H1 (cell line): Measurements from ENCODE around the gene DYNC1LI1.

Experiments used
- ATF3 ChIP-seq: IDR thresholded peaks from 2 replicates; pipeline ENCODE4 v1.6.1; 2011; ENCODE audit warnings: low read depth, mild to moderate bottlenecking, low read length; ENCODE audit not compliant: insufficient read depth
- CREB1 ChIP-seq: IDR thresholded peaks from 2 replicates; pipeline ENCODE4 v1.6.1; 2012; ENCODE audit warnings: inconsistent platforms
- CTCF ChIP-seq, 3 experiments: IDR thresholded peaks; 1 replicate in 2 of 3; 2 replicates in 1 of 3; pipeline versions ENCODE4 v1.5.1 to v1.6.1; 2011; ENCODE audit warnings: low read length in 3 of 3, mild to moderate bottlenecking in 3 of 3, inconsistent platforms in 2 of 3, low read depth in 1 of 3, moderate library complexity in 1 of 3; ENCODE audit not compliant: insufficient read depth in 1 of 3; ENCODE audit errors: control extremely low read depth in 1 of 3
- EZH2 ChIP-seq: fragments of 200-600 bp; sonication (generic); IDR thresholded peaks from 2 replicates; pipeline ENCODE4 v1.7.1; 2012; ENCODE audit warnings: low read depth, mild to moderate bottlenecking, moderate library complexity, low read length, inconsistent platforms; ENCODE audit not compliant: severe bottlenecking
- GABPA ChIP-seq: IDR thresholded peaks from 2 replicates; pipeline ENCODE4 v1.6.1; 2011; ENCODE audit warnings: mild to moderate bottlenecking, low read length, moderate library complexity, borderline replicate concordance; ENCODE audit not compliant: insufficient read depth
- JUND ChIP-seq: IDR thresholded peaks from 2 replicates; pipeline ENCODE4 v1.6.1; 2011; ENCODE audit warnings: mild to moderate bottlenecking, improper control_type of control experiment, low read length
- POLR2A ChIP-seq, 2 experiments: IDR thresholded peaks; 1 replicate in 1 of 2; 2 replicates in 1 of 2; pipeline ENCODE4 v1.6.1; 2011; ENCODE audit warnings: low read depth in 2 of 2, low read length in 2 of 2, mild to moderate bottlenecking in 2 of 2; ENCODE audit errors: control extremely low read depth in 1 of 2
- POU5F1 ChIP-seq: IDR thresholded peaks from 2 replicates; pipeline ENCODE4 v1.6.1; 2011; ENCODE audit warnings: low read depth, mild to moderate bottlenecking, low read length, moderate library complexity
- RFX5 ChIP-seq: IDR thresholded peaks from 2 replicates; pipeline ENCODE4 v1.6.1; 2011; ENCODE audit warnings: low read depth, low read length, improper control_type of control experiment, borderline replicate concordance
- SRF ChIP-seq: IDR thresholded peaks from 2 replicates; pipeline ENCODE4 v1.6.1; 2011; ENCODE audit warnings: mild to moderate bottlenecking, low read depth, low read length, moderate library complexity
- TBP ChIP-seq: IDR thresholded peaks from 2 replicates; pipeline ENCODE4 v1.6.1; 2011; ENCODE audit warnings: low read depth, low read length, improper control_type of control experiment
- TEAD4 ChIP-seq: IDR thresholded peaks from 2 replicates; pipeline ENCODE4 v1.6.1; 2012; ENCODE audit warnings: low read depth, low read length, inconsistent platforms, mixed read lengths

GRCh38 chr3:32553459-32553858 is 17.2 kb downstream of the DYNC1LI1 start:
- TF ChIP-seq CTCF (IDR thresholded peaks at IDR 0.05; ENCODE audit: control extremely low read depth in 1 of 3, insufficient read depth in 1 of 3, low read depth in 1 of 3, low read length in 3 of 3) (no peak), SRF (no peak), EZH2 (no peak), GABPA (no peak), POLR2A (IDR thresholded peaks at IDR 0.05; ENCODE audit: control extremely low read depth in 1 of 2, low read depth in 2 of 2, low read length in 2 of 2) (no peak), TEAD4 (no peak), TBP (no peak), CREB1 (no peak), ATF3 (no peak), POU5F1 (no peak), JUND (no peak), RFX5 (no peak)
